A549 (cell line): ENCODE data around the gene VIL1. TPM values are rescaled to one million over a fixed set of nuclear protein-coding genes. Genes with fewer than 3 reads are reported as not detected.

Experiments
- ATAC-seq, 2 experiments: fragments of 200-7000 bp in 1 of 2; fragments of >200 bp in 1 of 2; cut with Nextera tagmentation in 1 of 2; cut with Tn5 transposase in 1 of 2; 3 replicates each; pipeline versions ENCODE4 v1.8.0 to v1.9.1; 2018 to 2020; ENCODE audit warnings: mild to moderate bottlenecking in 1 of 2, moderate library complexity in 1 of 2
- CTCF ChIA-PET: fragments of 300-600 bp; sonication (Branson Sonifier 250); formaldehyde crosslinking; extraction: SDS; loops from one replicate; lab custom pipeline; 2021; ENCODE audit warnings: antibody characterized with exemption, inconsistent platforms; lab: Yijun Ruan, JAX
- POLR2A ChIA-PET: fragments of 350-600 bp; formaldehyde crosslinking; extraction: SDS; loops from one replicate; lab custom pipeline; 2021; ENCODE audit warnings: antibody characterized with exemption, inconsistent platforms; lab: Yijun Ruan, JAX
- DNase-seq, 2 experiments: peaks; one replicate each; pipeline versions ENCODE4 v3.0.0 to v3.0.0-alpha.2; 2011 to 2016; ENCODE audit warnings: low read depth in 1 of 2, low spot score in 1 of 2
- FAIRE-seq: peaks from 2 replicates; lab custom pipeline; 2011; peaks lifted over from hg19 to GRCh38; lab: Jason Lieb, UNC
- H3K27ac ChIP-seq, 2 experiments: fragments of >200 bp; sonication (Bioruptor Twin); formaldehyde crosslinking; 3 replicates each; pipeline ENCODE4 v1.5.1; 2016 to 2017
- H3K4me1 ChIP-seq: fragments of >200 bp; sonication (Bioruptor Twin); formaldehyde crosslinking; 3 replicates; pipeline ENCODE4 v1.6.1; 2016
- H3K4me2 ChIP-seq: fragments of >200 bp; sonication (Bioruptor Twin); formaldehyde crosslinking; 3 replicates; pipeline ENCODE4 v1.6.1; 2016
- H3K4me3 ChIP-seq: fragments of >200 bp; sonication (Bioruptor Twin); formaldehyde crosslinking; 3 replicates; pipeline ENCODE4 v1.5.1; 2016
- H3K9me3 ChIP-seq: fragments of >200 bp; sonication (Bioruptor Twin); formaldehyde crosslinking; 3 replicates; pipeline ENCODE4 v1.6.1; 2016
- CBX8 ChIP-seq: fragments of 200-600 bp; sonication (generic); IDR thresholded peaks from 2 replicates; pipeline ENCODE4 v1.6.1; 2016
- CHD2 ChIP-seq: fragments of 150-350 bp; IDR thresholded peaks from 2 replicates; pipeline ENCODE4 v1.6.1; 2014; ENCODE audit warnings: low read length; ENCODE audit not compliant: partially characterized antibody
- EHMT2 ChIP-seq: fragments of 200-600 bp; sonication (generic); IDR thresholded peaks from 2 replicates; pipeline ENCODE4 v1.6.1; 2016; ENCODE audit warnings: antibody characterized with exemption, low read depth, mild to moderate bottlenecking, moderate library complexity
- ESRRA ChIP-seq: fragments of 150-350 bp; IDR thresholded peaks from 2 replicates; pipeline ENCODE4 v1.6.1; 2014; ENCODE audit warnings: mild to moderate bottlenecking, low read length, borderline replicate concordance
- FOSL2 ChIP-seq, 2 experiments: fragments of 450-650 bp in 1 of 2; fragments of >200 bp in 1 of 2; sonication (Bioruptor Twin) in 1 of 2; formaldehyde crosslinking; IDR thresholded peaks; 2 replicates each; pipeline versions ENCODE4 v1.5.0 to v1.6.1; 2016 to 2020; ENCODE audit warnings: mild to moderate bottlenecking in 1 of 2, moderate library complexity in 1 of 2
- HOXB5 ChIP-seq: fragments of 250-450 bp; sonication (Bioruptor Pico); IDR thresholded peaks from 2 replicates; pipeline ENCODE4 v1.5.0; 2020; ENCODE audit warnings: mild to moderate bottlenecking, moderate library complexity
- KDM1A ChIP-seq: fragments of 200-600 bp; sonication (generic); IDR thresholded peaks from 2 replicates; pipeline ENCODE4 v1.6.1; 2016; ENCODE audit warnings: low read depth, mild to moderate bottlenecking
- KDM5A ChIP-seq: fragments of 200-600 bp; sonication (generic); IDR thresholded peaks from 2 replicates; pipeline ENCODE4 v1.6.1; 2016; ENCODE audit warnings: antibody characterized with exemption, mild to moderate bottlenecking
- MAX ChIP-seq: IDR thresholded peaks from 2 replicates; pipeline ENCODE4 v1.6.1; 2012
- MAZ ChIP-seq: fragments of 150-350 bp; IDR thresholded peaks from 2 replicates; pipeline ENCODE4 v1.6.1; 2014; ENCODE audit warnings: antibody characterized with exemption, low read depth, low read length, borderline replicate concordance
- NFE2L2 ChIP-seq: fragments of 150-350 bp; conservative IDR thresholded peaks from 2 replicates; pipeline ENCODE4 v1.6.1; 2014; ENCODE audit warnings: low read length
- POLR2A ChIP-seq: IDR thresholded peaks from 2 replicates; pipeline ENCODE4 v1.6.1; 2012; ENCODE audit warnings: mild to moderate bottlenecking, low read length
- RAD21 ChIP-seq, 2 experiments: fragments of >200 bp in 1 of 2; sonication (Bioruptor Twin) in 1 of 2; formaldehyde crosslinking in 1 of 2; IDR thresholded peaks in 1 of 2; conservative IDR thresholded peaks in 1 of 2; 2 replicates in 1 of 2; 3 replicates in 1 of 2; pipeline ENCODE4 v1.6.1; 2012 to 2018; ENCODE audit warnings: inconsistent platforms in 1 of 2
- RARB ChIP-seq: fragments of 250-450 bp; sonication (Bioruptor Pico); IDR thresholded peaks from 2 replicates; pipeline ENCODE4 v1.8.0; 2021; ENCODE audit warnings: mild to moderate bottlenecking, moderate library complexity
- RCOR1 ChIP-seq: fragments of 150-350 bp; IDR thresholded peaks from 2 replicates; pipeline ENCODE4 v1.6.1; 2014; ENCODE audit warnings: antibody characterized with exemption, low read length, low read depth
- REST ChIP-seq: fragments of 200-600 bp; sonication (generic); IDR thresholded peaks from 2 replicates; pipeline ENCODE4 v1.6.1; 2016; ENCODE audit warnings: antibody characterized with exemption, mild to moderate bottlenecking, moderate library complexity
- SREBF2 ChIP-seq: fragments of 450-650 bp; IDR thresholded peaks from 2 replicates; pipeline ENCODE4 v1.6.1; 2014; ENCODE audit warnings: mild to moderate bottlenecking, moderate library complexity
- ZC3H11A ChIP-seq: fragments of 450-650 bp; IDR thresholded peaks from 2 replicates; pipeline ENCODE4 v1.6.1; 2014; ENCODE audit warnings: antibody characterized with exemption, mild to moderate bottlenecking
- ZNF302 ChIP-seq: fragments of 250-450 bp; sonication (Bioruptor Pico); IDR thresholded peaks from 2 replicates; pipeline ENCODE4 v1.9.0; 2021; ENCODE audit warnings: inconsistent platforms, mild to moderate bottlenecking, moderate library complexity
- WGBS: methylation state at CpG from one replicate; pipeline ENCODE4 v1.1.6; 2017; ENCODE audit errors: missing lambda C conversion rate; 5-methylcytosine and 5-hydroxymethylcytosine counted together
- polyA plus RNA-seq, 4 experiments: library from polyadenylated mRNA; depleted of rRNA in 3 of 4; stranded (reverse); fragments of >200 nt; fragmentation: RNase III in 1 of 4; extraction: RNeasy Plus Mini Kit Qiagen cat#74134 plus additional on column Dnase treatment in 1 of 4; gene quantifications; 2 replicates in 3 of 4; 3 replicates in 1 of 4; pipeline ENCODE4 v1.2.3, GENCODE V29; 2011 to 2017
- TF ChIP-seq, protein P1 (sequence below): fragments of 250-450 bp; sonication (Bioruptor Pico); IDR thresholded peaks from 2 replicates; pipeline ENCODE4 v1.5.0; 2020; ENCODE audit warnings: low read depth, mild to moderate bottlenecking, moderate library complexity
- TF ChIP-seq, protein P2 (sequence below): IDR thresholded peaks from 2 replicates; pipeline ENCODE4 v1.6.1; 2012

VIL1 gene
- polyA plus RNA-seq, 2 of the 4 experiments (the other 2 are of a cell fraction) = 1.9 to 2.3 TPM

GRCh38 chr2:218404351-218405085 lies 14.4 kb upstream of the VIL1 start:
- WGBS = 93% methylated on average over 12 of the region's 16 CpGs
- peaks cover 32% of the 10 kb centered on the region for H3K4me1 ChIP-seq
- TF ChIP-seq HOXB5 (CRISPR knock-in tag) (no peak), REST (no peak), MAZ (no peak), KDM5A (no peak), NFE2L2 (no peak), RCOR1 (no peak), ZNF302 (no peak), KDM1A (no peak), RAD21 (conservative IDR thresholded peaks at IDR 0.05 in 1 of 2, IDR thresholded peaks at IDR 0.05 in 1 of 2) (no peak), CBX8 (no peak), ESRRA (no peak), SREBF2 (no peak)
- TF ChIP-seq, all 56 proteins: peak for 0
- DNase-seq = no peak
- Histone ChIP-seq H3K27ac (peak overlapping the region in 1 of 2 experiments; percentile 90; a peak in 3 of 6 replicates), H3K9me3 (no peaks in the 10 kb centered on the region), H3K4me3 (no peak overlapping the region), H3K4me2 (no peak overlapping the region)
- no peak for ATAC-seq
- ChIA-PET CTCF (interaction anchor here (0.8 to 3.2 kb wide), 8 partner anchors 9 to 443 kb away, joined by 3 to 24 read pairs (median 3); no protein-coding TSS in a partner anchor), POLR2A (interaction anchor here (1.2 kb wide), 1 partner anchor 8 kb away, joined by 3 read pairs; no protein-coding TSS in a partner anchor)
- FAIRE-seq = no peak

DNA sequence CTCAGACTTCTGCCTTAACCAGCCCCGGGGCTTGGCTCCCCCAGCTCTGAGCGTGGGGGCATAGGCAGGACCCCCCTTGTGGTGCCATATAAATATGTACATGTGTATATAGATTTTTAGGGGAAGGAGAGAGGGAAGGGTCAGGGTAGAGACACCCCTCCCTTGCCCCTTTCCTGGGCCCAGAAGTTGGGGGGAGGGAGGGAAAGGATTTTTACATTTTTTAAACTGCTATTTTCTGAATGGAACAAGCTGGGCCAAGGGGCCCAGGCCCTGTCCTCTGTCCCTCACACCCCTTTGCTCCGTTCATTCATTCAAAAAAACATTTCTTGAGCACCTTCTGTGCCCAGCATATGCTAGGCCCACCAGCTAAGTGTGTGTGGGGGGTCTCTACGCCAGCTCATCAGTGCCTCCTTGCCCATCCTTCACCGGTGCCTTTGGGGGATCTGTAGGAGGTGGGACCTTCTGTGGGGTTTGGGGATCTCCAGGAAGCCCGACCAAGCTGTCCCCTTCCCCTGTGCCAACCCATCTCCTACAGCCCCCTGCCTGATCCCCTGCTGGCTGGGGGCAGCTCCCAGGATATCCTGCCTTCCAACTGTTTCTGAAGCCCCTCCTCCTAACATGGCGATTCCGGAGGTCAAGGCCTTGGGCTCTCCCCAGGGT lies 13.7 kb upstream of the VIL1 start:
- Histone ChIP-seq H3K9me3 (no peaks in the 10 kb centered on the region), H3K27ac (peak overlapping the region; percentile 74 to 90), H3K4me1 (peaks cover 32% of the 10 kb centered on the region), H3K4me3 (peak overlapping the region; percentile 28; the same call in 2 of the 3 replicates), H3K4me2 (peak overlapping the region; percentile 77)
- ChIA-PET CTCF (interaction anchor here (0.6 to 3.2 kb wide), 6 partner anchors 10 to 443 kb away, joined by 3 to 24 read pairs (median 4); partner anchors contain the start of gene CATIP), POLR2A (interaction anchor here (0.6 to 1.5 kb wide), 3 partner anchors 9 to 30 kb away, joined by 3 to 7 read pairs (median 3); no protein-coding TSS in a partner anchor)
- no peak for TF ChIP-seq RARB (CRISPR knock-in tag)
- no peak for TF ChIP-seq ZC3H11A
- TF ChIP-seq EHMT2 = no peak
- ATAC-seq (peak; percentile 0 to 1; a peak in 2 of 6 replicates), DNase-seq (no peak), FAIRE-seq (no peak)
- 82% methylated on average over 6 of the region's 8 CpGs for WGBS

DNA sequence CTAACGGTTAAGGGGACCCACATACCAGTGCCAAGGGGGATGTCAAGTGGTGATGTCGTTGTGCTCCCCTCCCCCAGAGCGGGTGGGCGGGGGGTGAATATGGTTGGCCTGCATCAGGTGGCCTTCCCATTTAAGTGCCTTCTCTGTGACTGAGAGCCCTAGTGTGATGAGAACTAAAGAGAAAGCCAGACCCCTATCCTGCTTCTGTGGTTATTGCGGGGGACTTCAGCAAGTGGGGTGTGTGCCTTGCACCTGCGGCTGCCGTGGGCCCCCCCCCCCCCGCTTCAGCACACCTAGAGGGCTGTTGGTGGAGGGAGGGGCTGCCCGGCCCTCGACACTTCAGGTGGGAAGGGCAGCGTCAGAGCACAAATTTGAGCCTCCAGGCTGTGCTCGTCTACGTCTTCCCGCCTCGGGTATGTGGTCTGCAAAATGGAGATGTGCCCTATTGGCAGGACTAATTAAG lies 13.1 kb upstream of the VIL1 start:
- WGBS = 6% methylated on average over 10 of the region's 15 CpGs
- ATAC-seq = peak; percentile 9 to 37
- H3K4me1 ChIP-seq = peaks cover 32% of the 10 kb centered on the region
- peak overlapping the region; percentile 74 to 90 for H3K27ac ChIP-seq
- DNase-seq = no peak
- peak overlapping the region; percentile 77 for H3K4me2 ChIP-seq
- FAIRE-seq = no peak
- CTCF ChIA-PET = interaction anchor here (0.6 to 3.2 kb wide), 6 partner anchors 10 to 442 kb away, joined by 3 to 24 read pairs (median 4); partner anchors contain the start of gene CATIP
- POLR2A ChIA-PET = interaction anchor here (0.6 to 1.5 kb wide), 2 partner anchors 9 to 30 kb away, joined by 3 to 7 read pairs; no protein-coding TSS in a partner anchor
- peak overlapping the region; percentile 28 for H3K4me3 ChIP-seq
- H3K9me3 ChIP-seq = no peaks in the 10 kb centered on the region
- TF ChIP-seq POLR2A (no peak), FOSL2 (IDR thresholded peaks at IDR 0.05) (no peak), FOSL2 (CRISPR knock-in tag; IDR thresholded peaks at IDR 0.05) (no peak), REST (no peak), MAX (peak; percentile 10; the same call in 1 of the 2 replicates), SREBF2 (no peak), CHD2 (no peak), ZNF302 (no peak)
- TF ChIP-seq, protein P1, sequence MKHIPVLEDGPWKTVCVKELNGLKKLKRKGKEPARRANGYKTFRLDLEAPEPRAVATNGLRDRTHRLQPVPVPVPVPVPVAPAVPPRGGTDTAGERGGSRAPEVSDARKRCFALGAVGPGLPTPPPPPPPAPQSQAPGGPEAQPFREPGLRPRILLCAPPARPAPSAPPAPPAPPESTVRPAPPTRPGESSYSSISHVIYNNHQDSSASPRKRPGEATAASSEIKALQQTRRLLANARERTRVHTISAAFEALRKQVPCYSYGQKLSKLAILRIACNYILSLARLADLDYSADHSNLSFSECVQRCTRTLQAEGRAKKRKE = no peak
- TF ChIP-seq, protein P2, sequence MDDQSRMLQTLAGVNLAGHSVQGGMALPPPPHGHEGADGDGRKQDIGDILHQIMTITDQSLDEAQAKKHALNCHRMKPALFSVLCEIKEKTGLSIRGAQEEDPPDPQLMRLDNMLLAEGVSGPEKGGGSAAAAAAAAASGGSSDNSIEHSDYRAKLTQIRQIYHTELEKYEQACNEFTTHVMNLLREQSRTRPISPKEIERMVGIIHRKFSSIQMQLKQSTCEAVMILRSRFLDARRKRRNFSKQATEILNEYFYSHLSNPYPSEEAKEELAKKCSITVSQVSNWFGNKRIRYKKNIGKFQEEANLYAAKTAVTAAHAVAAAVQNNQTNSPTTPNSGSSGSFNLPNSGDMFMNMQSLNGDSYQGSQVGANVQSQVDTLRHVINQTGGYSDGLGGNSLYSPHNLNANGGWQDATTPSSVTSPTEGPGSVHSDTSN = 0 out of 2 replicates have a peak, but pooled peaks have one; percentile 64
